Tibial nerve (tissue), 4 donors: Measurements from ENCODE around the gene RBMY1E. TPM values are rescaled to one million over a fixed set of nuclear protein-coding genes. Genes with fewer than 3 reads are reported as not detected.
"Not testable (repeated sequence)": the region's sequence is repeated elsewhere in the genome, so short reads cannot be mapped to it uniquely, and the experiment has no call there.

ENCODE experiments used
- DNase-seq, 2 donors: peaks; one replicate each; pipeline ENCODE4 v3.0.0-alpha.2; 2019; ENCODE audit warnings: low spot score in 2 of 2
- H3K27ac ChIP-seq, 4 donors: fragments of 200-600 bp; sonication (generic) in 3 of 4; one replicate each; pipeline ENCODE4 v1.5.1; 2017 to 2019; ENCODE audit warnings: mild to moderate bottlenecking in 1 of 4
- H3K27me3 ChIP-seq, 2 donors: fragments of 200-600 bp; sonication (generic) in 1 of 2; one replicate each; pipeline versions ENCODE4 v1.5.1 to v1.6.0; 2017 to 2019
- H3K36me3 ChIP-seq, 3 donors: fragments of 200-600 bp; sonication (generic); one replicate each; pipeline ENCODE4 v1.5.1; 2018 to 2019
- H3K4me1 ChIP-seq, 4 donors: fragments of 200-600 bp; sonication (generic) in 3 of 4; one replicate each; pipeline ENCODE4 v1.5.1; 2017 to 2019
- H3K4me3 ChIP-seq, 4 donors: fragments of 200-600 bp; sonication (generic) in 3 of 4; one replicate each; pipeline ENCODE4 v1.5.1; 2017 to 2019; ENCODE audit warnings: mild to moderate bottlenecking in 1 of 4, moderate library complexity in 1 of 4
- H3K9me3 ChIP-seq, 4 donors: fragments of 200-600 bp; sonication (generic) in 3 of 4; one replicate each; pipeline ENCODE4 v1.5.1; 2017 to 2019
- WGBS, 2 donors: methylation state at CpG; one replicate each; pipeline ENCODE4 v1.1.5; 2018; 5-methylcytosine and 5-hydroxymethylcytosine counted together
- total RNA-seq, 4 donors: library from RNA; depleted of rRNA; stranded (reverse); fragments of >200 nt; gene quantifications; one replicate each; pipeline ENCODE4 v1.1.0, GENCODE V29; 2016

Gene RBMY1E
- total RNA-seq: not detected

- no CpG with 5 or more reads among the region's 29 CpGs for WGBS, 2 donors
- H3K27me3 ChIP-seq, DNase-seq, H3K4me1 ChIP-seq, H3K4me3 ChIP-seq, H3K9me3 ChIP-seq, H3K36me3 ChIP-seq, H3K27ac ChIP-seq: not testable (repeated sequence)
Observed at GRCh38 chrY:21917932-21918331, at the start of gene RBMY1E. Gene RBMY1E (minus strand): TSS chrY:21918032. CDS start chrY:21916054, 1,978 bp downstream.

- H3K4me3 ChIP-seq: not testable (repeated sequence)
- WGBS, 2 donors: no CpG with 5 or more reads among the region's 28 CpGs
Observed at GRCh38 chrY:21894426-21894825, 23.4 kb downstream of the RBMY1E start, which contains the start of gene RBMY1D. Gene RBMY1D (minus strand): TSS chrY:21894526. CDS start chrY:21892513, 2,013 bp downstream.

GRCh38 chrY:21869407-21870076 lies 48.3 kb downstream of the RBMY1E start:
- not testable (repeated sequence) for H3K4me1 ChIP-seq, DNase-seq, H3K9me3 ChIP-seq, H3K27me3 ChIP-seq, H3K36me3 ChIP-seq, H3K27ac ChIP-seq, H3K4me3 ChIP-seq
- no CpG with 5 or more reads among the region's 5 CpGs for WGBS, 2 donors

More at GRCh38 chrY:21894426-21894825, 23.4 kb downstream of the RBMY1E start, which contains the start of gene RBMY1D:
- H3K27me3 ChIP-seq, H3K9me3 ChIP-seq, H3K36me3 ChIP-seq, H3K4me1 ChIP-seq, DNase-seq, H3K27ac ChIP-seq: not testable (repeated sequence)

Other genes with a start within 250 kb of the RBMY1E start
- gene RBMY1D, start 23.5 kb downstream of the RBMY1E start, total RNA-seq: not detected